Caco-2 (cell line): ENCODE data around the gene SP6. TPM values are rescaled to one million over a fixed set of nuclear protein-coding genes. Genes with fewer than 3 reads are reported as not detected.
A peak's percentile ranks its signal among the peaks of the same experiment; 100 is the strongest.

Experiments used
- BruUV-seq: library from RNA; stranded (reverse); fragments of 400-500 nt; replicated peaks from 2 replicates; lab custom pipeline; 2021; lab: Mats Ljungman, UMichigan
- CTCF ChIA-PET: fragments of 300-600 bp; sonication (Branson Sonifier 250); formaldehyde crosslinking; loops from one replicate; lab custom pipeline; 2022; ENCODE audit warnings: antibody characterized with exemption; lab: Charles Lee
- POLR2A ChIA-PET: fragments of 300-600 bp; sonication (Branson Sonifier 250); formaldehyde crosslinking; loops from one replicate; lab custom pipeline; 2022; ENCODE audit warnings: antibody characterized with exemption; lab: Charles Lee
- DNase-seq, 2 experiments: peaks; one replicate each; pipeline versions ENCODE4 v3.0.0 to v3.0.0-alpha.2; 2020 to 2022
- H3K27me3 ChIP-seq: replicated peaks from 2 replicates; pipeline ENCODE4 v1.6.0; 2011; ENCODE audit warnings: low read length; ENCODE audit not compliant: control insufficient read depth, insufficient read depth
- H3K36me3 ChIP-seq: 2 replicates; pipeline ENCODE4 v1.5.1; 2011; ENCODE audit warnings: low read length; ENCODE audit not compliant: control insufficient read depth, insufficient read depth
- H3K4me1 ChIP-seq: fragments of 250-450 bp; sonication (Bioruptor Pico); 2 replicates; pipeline ENCODE4 v1.5.1; 2020; ENCODE audit warnings: mild to moderate bottlenecking
- H3K4me3 ChIP-seq: 2 replicates; pipeline ENCODE4 v1.5.1; 2011; ENCODE audit warnings: low read depth, mild to moderate bottlenecking, control low read depth, low read length
- H3K9me3 ChIP-seq: fragments of 250-450 bp; sonication (Bioruptor Pico); 2 replicates; pipeline ENCODE4 v1.5.1; 2020; ENCODE audit warnings: mild to moderate bottlenecking, moderate library complexity
- H3K27ac Mint-ChIP-seq: one replicate; pipeline ENCODE4 v1.8.0; 2022; ENCODE audit warnings: mixed read lengths; ENCODE audit not compliant: unreplicated experiment
- H3K27me3 Mint-ChIP-seq: one replicate; pipeline ENCODE4 v1.8.0; 2022; ENCODE audit warnings: mixed read lengths; ENCODE audit not compliant: insufficient read depth, unreplicated experiment
- H3K36me3 Mint-ChIP-seq: one replicate; pipeline ENCODE4 v1.8.0; 2022; ENCODE audit warnings: mild to moderate bottlenecking, mixed read lengths; ENCODE audit not compliant: insufficient read depth, unreplicated experiment
- H3K4me1 Mint-ChIP-seq: one replicate; pipeline ENCODE4 v1.8.0; 2022; ENCODE audit warnings: low read depth, mixed read lengths; ENCODE audit not compliant: unreplicated experiment
- H3K4me3 Mint-ChIP-seq: one replicate; pipeline ENCODE4 v1.8.0; 2022; ENCODE audit warnings: mild to moderate bottlenecking, moderate library complexity, mixed read lengths; ENCODE audit not compliant: unreplicated experiment
- H3K9me3 Mint-ChIP-seq: one replicate; pipeline ENCODE4 v1.8.0; 2022; ENCODE audit warnings: mixed read lengths; ENCODE audit not compliant: unreplicated experiment
- CTCF ChIP-seq, 2 experiments: fragments of 200-600 bp in 1 of 2; IDR thresholded peaks; 1 replicate in 1 of 2; 2 replicates in 1 of 2; pipeline versions ENCODE4 v1.5.1 to v1.8.0; 2011 to 2022; ENCODE audit warnings: antibody characterized with exemption in 1 of 2, control low read depth in 1 of 2, inconsistent platforms in 1 of 2, low read depth in 1 of 2, low read length in 1 of 2, mild to moderate bottlenecking in 1 of 2, moderate library complexity in 1 of 2; ENCODE audit not compliant: insufficient read depth in 1 of 2, severe bottlenecking in 1 of 2, unreplicated experiment in 1 of 2
- intact Hi-C: fragments of 100-400 bp; cut with micrococcal nuclease; formaldehyde crosslinking; loops from one replicate; pipeline ENCODE4 v1.10.0; 2022; ENCODE audit not compliant: unreplicated experiment
- total RNA-seq: library from RNA; stranded (reverse); gene quantifications from 2 replicates; pipeline ENCODE4 v1.2.3, GENCODE V29; 2022

Gene SP6
- total RNA-seq, 1 experiment from 2014 or later = 25.0 TPM

GRCh38 chr17:47802341-47803022 lies 48.5 kb downstream of the SP6 start:
- no peaks in the 10 kb centered on the region for H3K9me3 ChIP-seq
- intact Hi-C loops = loop anchor here (1.0 to 5.0 kb wide), 5 partner anchors 26 to 140 kb away; partner anchors contain the start of genes TBKBP1 and TBX21
- no TSS peak for BruUV-seq
- Mint-ChIP-seq H3K27me3 (peaks cover 3% of the 10 kb centered on the region), H3K9me3 (no peaks in the 10 kb centered on the region), H3K36me3 (peaks cover 11% of the 10 kb centered on the region), H3K4me1 (peaks cover under 1% of the 10 kb centered on the region), H3K4me3 (no peak overlapping the region), H3K27ac (no peak overlapping the region)
- no peak overlapping the region for H3K4me3 ChIP-seq
- no peaks in the 10 kb centered on the region; the same call in 1 of the 2 replicates for H3K36me3 ChIP-seq
- ChIA-PET CTCF (interaction anchor here (1.0 to 2.6 kb wide), 11 partner anchors 8 to 139 kb away, joined by 3 to 19 read pairs (median 4); partner anchors contain the start of genes OSBPL7 and TBX21), POLR2A (no interaction called here)
- H3K4me1 ChIP-seq = no peaks in the 10 kb centered on the region
- no peaks in the 10 kb centered on the region for H3K27me3 ChIP-seq
- DNase-seq = peak; percentile 91
- peak; percentile 96 to 98 for TF ChIP-seq CTCF (IDR thresholded peaks at IDR 0.05; ENCODE audit: insufficient read depth in 1 of 2, low read depth in 1 of 2, low read length in 1 of 2, severe bottlenecking in 1 of 2, unreplicated experiment in 1 of 2)

GRCh38 chr17:47801906-47802305 lies 49.1 kb downstream of the SP6 start:
- Histone ChIP-seq H3K9me3 (no peaks in the 10 kb centered on the region), H3K4me3 (no peak overlapping the region), H3K4me1 (no peaks in the 10 kb centered on the region), H3K36me3 (no peaks in the 10 kb centered on the region), H3K27me3 (no peaks in the 10 kb centered on the region)
- Mint-ChIP-seq H3K9me3 (no peaks in the 10 kb centered on the region), H3K4me3 (no peak overlapping the region), H3K4me1 (no peaks in the 10 kb centered on the region), H3K36me3 (peaks cover 7% of the 10 kb centered on the region), H3K27me3 (peaks cover 3% of the 10 kb centered on the region), H3K27ac (no peak overlapping the region)
- peak in 1 of 2 experiments; percentile 34 for DNase-seq
- intact Hi-C loops = loop anchor here (1.0 to 5.0 kb wide), 5 partner anchors 26 to 140 kb away; partner anchors contain the start of genes TBKBP1 and TBX21
- ChIA-PET POLR2A (no interaction called here), CTCF (interaction anchor here (0.6 to 2.6 kb wide), 13 partner anchors 8 to 138 kb away, joined by 3 to 19 read pairs (median 4); partner anchors contain the start of genes OSBPL7 and TBX21)
- no TSS peak for BruUV-seq
- TF ChIP-seq CTCF (IDR thresholded peaks at IDR 0.05; ENCODE audit: insufficient read depth in 1 of 2, low read depth in 1 of 2, low read length in 1 of 2, severe bottlenecking in 1 of 2, unreplicated experiment in 1 of 2) = no peak

DNA sequence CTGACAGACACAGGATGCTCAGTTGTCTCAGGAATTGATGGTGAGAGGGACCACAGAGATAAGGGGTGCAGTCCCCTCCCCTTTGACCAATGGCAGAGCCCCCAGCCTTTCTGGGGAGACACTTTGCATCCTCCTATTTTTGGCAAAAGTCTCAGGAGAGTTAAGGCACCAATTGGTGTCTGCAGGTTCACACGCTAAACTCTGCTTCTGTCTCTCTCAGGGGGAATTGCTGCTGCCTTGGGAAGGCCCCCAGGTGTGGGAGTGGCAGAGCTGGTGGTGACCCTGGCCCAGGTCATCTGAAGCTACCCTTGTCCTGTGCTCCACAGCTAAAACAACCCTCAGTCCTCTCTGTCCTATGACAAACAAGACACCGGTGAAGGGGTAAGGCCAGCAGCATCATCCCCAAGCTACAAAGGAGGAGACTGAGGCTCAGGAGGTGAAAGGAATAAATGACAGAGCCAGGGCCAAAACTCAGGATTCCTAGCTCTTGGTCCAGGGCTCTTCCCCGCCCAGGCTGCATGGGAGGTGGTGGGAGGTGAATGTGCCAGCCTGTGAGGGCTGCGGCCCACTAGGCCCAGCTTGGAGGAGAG lies 49.7 kb downstream of the SP6 start:
- Mint-ChIP-seq H3K4me1 (no peaks in the 10 kb centered on the region), H3K27me3 (peaks cover 3% of the 10 kb centered on the region), H3K9me3 (no peaks in the 10 kb centered on the region), H3K36me3 (peaks cover 3% of the 10 kb centered on the region), H3K27ac (no peak overlapping the region), H3K4me3 (no peak overlapping the region)
- no TSS peak for BruUV-seq
- Histone ChIP-seq H3K4me3 (no peak overlapping the region), H3K9me3 (no peaks in the 10 kb centered on the region), H3K36me3 (no peaks in the 10 kb centered on the region), H3K27me3 (no peaks in the 10 kb centered on the region), H3K4me1 (no peaks in the 10 kb centered on the region)
- no peak for TF ChIP-seq CTCF (IDR thresholded peaks at IDR 0.05; ENCODE audit: insufficient read depth in 1 of 2, low read depth in 1 of 2, low read length in 1 of 2, severe bottlenecking in 1 of 2, unreplicated experiment in 1 of 2)
- ChIA-PET CTCF (interaction anchor here (0.6 to 2.6 kb wide), 9 partner anchors 9 to 154 kb away, joined by 3 to 19 read pairs (median 4); partner anchors contain the start of gene TBX21), POLR2A (no interaction called here)
- peak in 1 of 2 experiments; percentile 37 for DNase-seq
- intact Hi-C loops = loop anchor here (5.0 kb wide), 1 partner anchor 139 kb away; no protein-coding TSS in a partner anchor
